ENCODE results near the gene OR4F16.
"Not testable (repeated sequence)": the region's sequence is repeated elsewhere in the genome, so short reads cannot be mapped to it uniquely, and the experiment has no call there.

OR4F16 gene

GRCh38 chr1:686554-686953, at the start of gene OR4F16:
OR4F16 (minus strand) TSS chr1:686654; CDS start chr1:686654, 0 bp downstream.
- DNase-seq (ENCODE audit: low read depth); H3K4me3 ChIP-seq (replicated peaks; ENCODE audit: low read depth, low read length): not testable (repeated sequence)

GRCh38 chr1:733649-734048, 47.2 kb upstream of the OR4F16 start:
- not testable (repeated sequence) for DNase-seq (ENCODE audit: low read depth); H3K4me3 ChIP-seq (replicated peaks; ENCODE audit: low read depth, low read length)

GRCh38 chr1:727040-727439, 40.6 kb upstream of the OR4F16 start:
- not testable (repeated sequence) for DNase-seq (ENCODE audit: low read depth); H3K4me3 ChIP-seq (replicated peaks; ENCODE audit: low read depth, low read length)
